Caco-2 (cell line): Measurements from ENCODE around the gene ASB1. TPM values are rescaled to one million over a fixed set of nuclear protein-coding genes. Genes with fewer than 3 reads are reported as not detected.
"Not testable (repeated sequence)": the region's sequence is repeated elsewhere in the genome, so short reads cannot be mapped to it uniquely, and the experiment has no call there.

Experiments used
- BruUV-seq: library from RNA; stranded (reverse); fragments of 400-500 nt; replicated peaks from 2 replicates; lab custom pipeline; 2021; lab: Mats Ljungman, UMichigan
- CTCF ChIA-PET: fragments of 300-600 bp; sonication (Branson Sonifier 250); formaldehyde crosslinking; loops from one replicate; lab custom pipeline; 2022; ENCODE audit warnings: antibody characterized with exemption; lab: Charles Lee
- POLR2A ChIA-PET: fragments of 300-600 bp; sonication (Branson Sonifier 250); formaldehyde crosslinking; loops from one replicate; lab custom pipeline; 2022; ENCODE audit warnings: antibody characterized with exemption; lab: Charles Lee
- DNase-seq, 2 experiments: peaks; one replicate each; pipeline versions ENCODE4 v3.0.0 to v3.0.0-alpha.2; 2020 to 2022
- H3K27me3 ChIP-seq: replicated peaks from 2 replicates; pipeline ENCODE4 v1.6.0; 2011; ENCODE audit warnings: low read length; ENCODE audit not compliant: control insufficient read depth, insufficient read depth
- H3K36me3 ChIP-seq: 2 replicates; pipeline ENCODE4 v1.5.1; 2011; ENCODE audit warnings: low read length; ENCODE audit not compliant: control insufficient read depth, insufficient read depth
- H3K4me1 ChIP-seq: fragments of 250-450 bp; sonication (Bioruptor Pico); 2 replicates; pipeline ENCODE4 v1.5.1; 2020; ENCODE audit warnings: mild to moderate bottlenecking
- H3K4me3 ChIP-seq: 2 replicates; pipeline ENCODE4 v1.5.1; 2011; ENCODE audit warnings: low read depth, mild to moderate bottlenecking, control low read depth, low read length
- H3K9me3 ChIP-seq: fragments of 250-450 bp; sonication (Bioruptor Pico); 2 replicates; pipeline ENCODE4 v1.5.1; 2020; ENCODE audit warnings: mild to moderate bottlenecking, moderate library complexity
- H3K27ac Mint-ChIP-seq: one replicate; pipeline ENCODE4 v1.8.0; 2022; ENCODE audit warnings: mixed read lengths; ENCODE audit not compliant: unreplicated experiment
- H3K27me3 Mint-ChIP-seq: one replicate; pipeline ENCODE4 v1.8.0; 2022; ENCODE audit warnings: mixed read lengths; ENCODE audit not compliant: insufficient read depth, unreplicated experiment
- H3K36me3 Mint-ChIP-seq: one replicate; pipeline ENCODE4 v1.8.0; 2022; ENCODE audit warnings: mild to moderate bottlenecking, mixed read lengths; ENCODE audit not compliant: insufficient read depth, unreplicated experiment
- H3K4me1 Mint-ChIP-seq: one replicate; pipeline ENCODE4 v1.8.0; 2022; ENCODE audit warnings: low read depth, mixed read lengths; ENCODE audit not compliant: unreplicated experiment
- H3K4me3 Mint-ChIP-seq: one replicate; pipeline ENCODE4 v1.8.0; 2022; ENCODE audit warnings: mild to moderate bottlenecking, moderate library complexity, mixed read lengths; ENCODE audit not compliant: unreplicated experiment
- H3K9me3 Mint-ChIP-seq: one replicate; pipeline ENCODE4 v1.8.0; 2022; ENCODE audit warnings: mixed read lengths; ENCODE audit not compliant: unreplicated experiment
- intact Hi-C: fragments of 100-400 bp; cut with micrococcal nuclease; formaldehyde crosslinking; loops from one replicate; pipeline ENCODE4 v1.10.0; 2022; ENCODE audit not compliant: unreplicated experiment
- total RNA-seq: library from RNA; stranded (reverse); gene quantifications from 2 replicates; pipeline ENCODE4 v1.2.3, GENCODE V29; 2022
- TF ChIP-seq, protein P1 (sequence below), 2 experiments: fragments of 200-600 bp in 1 of 2; IDR thresholded peaks; 1 replicate in 1 of 2; 2 replicates in 1 of 2; pipeline versions ENCODE4 v1.5.1 to v1.8.0; 2011 to 2022; ENCODE audit warnings: antibody characterized with exemption in 1 of 2, control low read depth in 1 of 2, inconsistent platforms in 1 of 2, low read depth in 1 of 2, low read length in 1 of 2, mild to moderate bottlenecking in 1 of 2, moderate library complexity in 1 of 2; ENCODE audit not compliant: insufficient read depth in 1 of 2, severe bottlenecking in 1 of 2, unreplicated experiment in 1 of 2

Gene ASB1
- total RNA-seq, 1 experiment from 2014 or later, result 16.9 TPM

DNA sequence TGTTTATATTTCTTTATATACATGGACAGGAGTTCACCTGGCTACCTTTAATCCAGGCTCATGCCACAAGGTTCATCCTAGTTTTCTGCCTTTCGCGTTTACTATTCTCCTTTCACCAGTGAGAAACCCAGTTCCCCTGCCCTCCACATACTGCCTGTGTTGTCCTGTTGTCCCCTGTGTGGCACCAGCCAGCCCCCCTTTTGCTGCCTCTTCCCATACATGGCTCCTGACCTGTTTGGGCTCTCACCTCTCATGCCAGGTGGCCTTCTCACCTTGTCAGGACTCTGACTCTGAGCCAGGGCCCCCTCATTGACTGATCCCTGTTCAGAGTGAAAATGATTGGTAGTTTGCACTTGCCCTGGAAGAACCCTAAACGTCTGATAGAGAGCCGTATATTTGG lies 13.6 kb downstream of the ASB1 start:
- H3K9me3 Mint-ChIP-seq, result no peaks in the 10 kb centered on the region
- Histone ChIP-seq H3K9me3 (no peaks in the 10 kb centered on the region), H3K36me3 (no peaks in the 10 kb centered on the region), H3K27me3 (no peaks in the 10 kb centered on the region), H3K4me3 (no peak overlapping the region), H3K4me1 (no peaks in the 10 kb centered on the region)
- no peaks in the 10 kb centered on the region for H3K4me1 Mint-ChIP-seq
- H3K36me3 Mint-ChIP-seq, result peaks cover 35% of the 10 kb centered on the region
- ChIA-PET CTCF (no interaction called here), POLR2A (no interaction called here)
- H3K27ac Mint-ChIP-seq, result no peak overlapping the region
- no TSS peak for BruUV-seq
- H3K4me3 Mint-ChIP-seq, result no peak overlapping the region
- H3K27me3 Mint-ChIP-seq, result no peaks in the 10 kb centered on the region
- intact Hi-C loops, result no loop called here
- TF ChIP-seq, protein P1, sequence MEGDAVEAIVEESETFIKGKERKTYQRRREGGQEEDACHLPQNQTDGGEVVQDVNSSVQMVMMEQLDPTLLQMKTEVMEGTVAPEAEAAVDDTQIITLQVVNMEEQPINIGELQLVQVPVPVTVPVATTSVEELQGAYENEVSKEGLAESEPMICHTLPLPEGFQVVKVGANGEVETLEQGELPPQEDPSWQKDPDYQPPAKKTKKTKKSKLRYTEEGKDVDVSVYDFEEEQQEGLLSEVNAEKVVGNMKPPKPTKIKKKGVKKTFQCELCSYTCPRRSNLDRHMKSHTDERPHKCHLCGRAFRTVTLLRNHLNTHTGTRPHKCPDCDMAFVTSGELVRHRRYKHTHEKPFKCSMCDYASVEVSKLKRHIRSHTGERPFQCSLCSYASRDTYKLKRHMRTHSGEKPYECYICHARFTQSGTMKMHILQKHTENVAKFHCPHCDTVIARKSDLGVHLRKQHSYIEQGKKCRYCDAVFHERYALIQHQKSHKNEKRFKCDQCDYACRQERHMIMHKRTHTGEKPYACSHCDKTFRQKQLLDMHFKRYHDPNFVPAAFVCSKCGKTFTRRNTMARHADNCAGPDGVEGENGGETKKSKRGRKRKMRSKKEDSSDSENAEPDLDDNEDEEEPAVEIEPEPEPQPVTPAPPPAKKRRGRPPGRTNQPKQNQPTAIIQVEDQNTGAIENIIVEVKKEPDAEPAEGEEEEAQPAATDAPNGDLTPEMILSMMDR (IDR thresholded peaks at IDR 0.05; ENCODE audit: insufficient read depth in 1 of 2, low read depth in 1 of 2, low read length in 1 of 2, severe bottlenecking in 1 of 2, unreplicated experiment in 1 of 2), result no peak
- no peak for DNase-seq

DNA sequence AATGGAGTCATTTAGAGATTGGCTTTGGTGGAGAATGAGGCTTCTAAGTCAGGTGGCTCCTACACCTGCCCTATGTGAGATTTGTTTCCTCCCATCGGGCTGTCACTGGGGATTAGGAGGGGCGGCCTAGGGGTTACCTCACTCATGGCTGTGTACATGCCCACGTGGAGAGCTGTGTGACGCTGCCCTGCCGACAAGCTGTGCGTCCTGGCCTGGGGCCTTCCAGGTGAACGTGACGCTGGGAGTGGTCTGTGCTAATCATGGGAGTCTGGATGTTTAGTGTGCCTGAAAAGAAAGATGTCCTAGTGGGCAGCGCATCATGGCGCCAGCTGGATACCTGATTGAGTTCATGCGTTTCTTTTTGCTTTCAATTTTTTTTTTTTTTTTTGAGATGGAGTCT lies 14.0 kb downstream of the ASB1 start:
- intact Hi-C loops, result no loop called here
- Histone ChIP-seq H3K4me3 (no peak overlapping the region), H3K4me1 (no peaks in the 10 kb centered on the region), H3K36me3 (no peaks in the 10 kb centered on the region), H3K9me3 (no peaks in the 10 kb centered on the region), H3K27me3 (no peaks in the 10 kb centered on the region)
- Mint-ChIP-seq H3K27me3 (no peaks in the 10 kb centered on the region), H3K27ac (no peak overlapping the region), H3K9me3 (no peaks in the 10 kb centered on the region), H3K4me3 (no peak overlapping the region), H3K4me1 (no peaks in the 10 kb centered on the region), H3K36me3 (peaks cover 40% of the 10 kb centered on the region)
- no TSS peak for BruUV-seq
- DNase-seq, result no peak
- CTCF ChIA-PET, result no interaction called here
- TF ChIP-seq, protein P1 (IDR thresholded peaks at IDR 0.05; ENCODE audit: insufficient read depth in 1 of 2, low read depth in 1 of 2, low read length in 1 of 2, severe bottlenecking in 1 of 2, unreplicated experiment in 1 of 2), result no peak
- POLR2A ChIA-PET, result no interaction called here

DNA sequence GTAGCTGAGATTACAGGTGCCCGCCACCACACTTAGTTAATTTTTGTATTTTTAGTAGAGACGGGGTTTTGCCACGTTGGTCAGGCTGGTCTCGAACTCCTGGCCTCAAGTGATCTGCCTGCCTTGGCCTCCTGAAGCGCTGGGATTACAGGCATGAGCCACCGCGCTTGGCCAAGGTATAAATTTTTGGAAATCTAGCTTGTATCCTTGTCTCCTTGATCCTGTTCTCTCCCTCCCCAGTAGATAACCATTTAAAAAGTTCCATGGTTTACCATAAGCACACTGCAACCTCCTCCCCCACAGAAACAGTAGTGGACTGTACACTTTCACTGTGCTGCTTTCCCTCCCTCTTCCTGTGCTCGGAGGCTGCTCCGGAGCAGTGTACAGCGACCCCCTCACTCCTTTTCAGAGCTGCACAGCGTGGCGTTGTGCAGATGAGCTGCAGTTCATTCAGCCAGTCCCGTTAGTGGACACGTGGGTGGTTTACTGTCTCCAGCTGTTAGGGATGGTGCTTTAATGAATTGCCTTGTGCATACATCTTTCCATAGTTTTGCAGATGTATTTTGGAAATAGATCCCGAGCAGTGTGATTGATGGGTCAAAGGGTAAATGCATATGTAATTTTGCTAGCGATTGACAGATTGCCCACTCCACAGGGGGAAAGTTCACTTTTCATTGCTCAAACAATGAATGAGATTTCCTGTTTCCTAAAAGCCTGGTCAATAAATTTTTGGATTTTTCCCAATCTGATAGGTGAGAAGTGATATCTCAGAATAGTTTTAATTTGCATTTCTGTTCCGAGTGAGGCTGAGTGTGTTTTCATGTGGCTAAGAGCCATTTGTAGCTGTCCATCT lies 14.8 kb downstream of the ASB1 start:
- Mint-ChIP-seq H3K27me3 (no peaks in the 10 kb centered on the region), H3K4me1 (no peaks in the 10 kb centered on the region), H3K4me3 (no peak overlapping the region), H3K9me3 (no peaks in the 10 kb centered on the region), H3K27ac (no peak overlapping the region), H3K36me3 (peaks cover 39% of the 10 kb centered on the region)
- intact Hi-C loops, result no loop called here
- TF ChIP-seq, protein P1 (IDR thresholded peaks at IDR 0.05; ENCODE audit: insufficient read depth in 1 of 2, low read depth in 1 of 2, low read length in 1 of 2, severe bottlenecking in 1 of 2, unreplicated experiment in 1 of 2), result no peak
- CTCF ChIA-PET, result interaction anchor here (0.6 kb wide), 1 partner anchor 47 kb away, joined by 3 read pairs; no protein-coding TSS in a partner anchor
- Histone ChIP-seq H3K4me3 (no peak overlapping the region), H3K9me3 (no peaks in the 10 kb centered on the region), H3K36me3 (no peaks in the 10 kb centered on the region), H3K4me1 (no peaks in the 10 kb centered on the region), H3K27me3 (no peaks in the 10 kb centered on the region)
- no TSS peak for BruUV-seq
- POLR2A ChIA-PET, result no interaction called here
- no peak for DNase-seq

GRCh38 chr2:238442257-238442656 lies 15.5 kb downstream of the ASB1 start:
- CTCF ChIA-PET, result interaction anchor here (0.6 kb wide), 1 partner anchor 48 kb away, joined by 3 read pairs; no protein-coding TSS in a partner anchor

More at GRCh38 chr2:238442257-238442656, 15.5 kb downstream of the ASB1 start:
- H3K9me3 Mint-ChIP-seq, H3K9me3 ChIP-seq, H3K27me3 ChIP-seq, H3K4me1 Mint-ChIP-seq, intact Hi-C loops, H3K4me1 ChIP-seq, DNase-seq, H3K4me3 ChIP-seq, H3K36me3 ChIP-seq, BruUV-seq, POLR2A ChIA-PET, H3K4me3 Mint-ChIP-seq, H3K27ac Mint-ChIP-seq, H3K27me3 Mint-ChIP-seq: not testable (repeated sequence)
- peaks cover 35% of the 10 kb centered on the region for H3K36me3 Mint-ChIP-seq
